ENCODE results near the gene GUCY2D. TPM values are rescaled to one million over a fixed set of nuclear protein-coding genes. Genes with fewer than 3 reads are reported as not detected.

The GUCY2D gene
- total RNA-seq, 4 donors from 2014 or later: 0.14 TPM; not detected in 3

DNA sequence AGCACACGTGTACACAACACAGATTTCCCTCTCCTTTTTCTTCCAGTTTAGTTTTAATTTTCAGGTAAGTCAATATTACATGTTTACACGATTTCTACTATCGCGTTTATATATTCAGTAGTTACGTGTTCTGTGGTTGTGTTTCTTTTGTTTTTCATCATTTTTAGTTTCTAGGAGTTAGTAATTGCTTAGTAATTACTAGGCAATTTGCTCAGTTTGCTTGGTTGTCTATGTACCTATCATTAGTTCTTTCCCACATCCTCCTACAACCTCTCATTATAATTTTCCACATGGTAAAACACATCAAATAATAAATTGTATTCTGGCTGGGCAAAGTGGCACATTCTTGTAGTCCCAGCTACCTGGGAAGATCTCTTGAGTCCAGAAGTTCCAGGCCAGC is 24.6 kb upstream of the GUCY2D start:
- intact Hi-C loops (cut with DNase I; ENCODE audit: low total_unique reads): no loop called here
- H3K4me3 ChIP-seq: no peak overlapping the region
- H3K27me3 ChIP-seq: no peaks in the 10 kb centered on the region
- no peak for DNase-seq
- no peaks in the 10 kb centered on the region for H3K36me3 ChIP-seq
- in situ Hi-C loops (cut with MboI; ENCODE audit: low pct_ligation_motif_present in 1 of 4, low pct_unique_long_range_greater_than_20kb in 1 of 4, low sequenced_read_pairs in 3 of 4): loop anchor here in 2 of 4 donors (25.0 kb wide), 1 partner anchor 116 kb away; the partner anchor contains the start of genes CYB5D1 (in 2 of the 2), NAA38 (in 2 of the 2) and TMEM88 (in 2 of the 2)
- peaks cover 17 to 19% of the 10 kb centered on the region in 2 donors for H3K9me3 ChIP-seq
- WGBS, 2 donors (ENCODE audit: low coverage in 1 of 2): 76 to 92% methylated on average over 5 of the region's 5 CpGs
- TF ChIP-seq POLR2A (IDR thresholded peaks at IDR 0.05): no peak
- TF ChIP-seq EP300 (IDR thresholded peaks at IDR 0.05; ENCODE audit: low read depth): no peak
- TF ChIP-seq, protein P1, sequence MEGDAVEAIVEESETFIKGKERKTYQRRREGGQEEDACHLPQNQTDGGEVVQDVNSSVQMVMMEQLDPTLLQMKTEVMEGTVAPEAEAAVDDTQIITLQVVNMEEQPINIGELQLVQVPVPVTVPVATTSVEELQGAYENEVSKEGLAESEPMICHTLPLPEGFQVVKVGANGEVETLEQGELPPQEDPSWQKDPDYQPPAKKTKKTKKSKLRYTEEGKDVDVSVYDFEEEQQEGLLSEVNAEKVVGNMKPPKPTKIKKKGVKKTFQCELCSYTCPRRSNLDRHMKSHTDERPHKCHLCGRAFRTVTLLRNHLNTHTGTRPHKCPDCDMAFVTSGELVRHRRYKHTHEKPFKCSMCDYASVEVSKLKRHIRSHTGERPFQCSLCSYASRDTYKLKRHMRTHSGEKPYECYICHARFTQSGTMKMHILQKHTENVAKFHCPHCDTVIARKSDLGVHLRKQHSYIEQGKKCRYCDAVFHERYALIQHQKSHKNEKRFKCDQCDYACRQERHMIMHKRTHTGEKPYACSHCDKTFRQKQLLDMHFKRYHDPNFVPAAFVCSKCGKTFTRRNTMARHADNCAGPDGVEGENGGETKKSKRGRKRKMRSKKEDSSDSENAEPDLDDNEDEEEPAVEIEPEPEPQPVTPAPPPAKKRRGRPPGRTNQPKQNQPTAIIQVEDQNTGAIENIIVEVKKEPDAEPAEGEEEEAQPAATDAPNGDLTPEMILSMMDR (IDR thresholded peaks at IDR 0.05): no peak
- no peak for TF ChIP-seq POLR2AphosphoS5 (IDR thresholded peaks at IDR 0.05)
- H3K27ac ChIP-seq: no peak overlapping the region
- peaks cover 0 to 10% (median 4%) of the 10 kb centered on the region in 4 donors for H3K4me1 ChIP-seq

DNA sequence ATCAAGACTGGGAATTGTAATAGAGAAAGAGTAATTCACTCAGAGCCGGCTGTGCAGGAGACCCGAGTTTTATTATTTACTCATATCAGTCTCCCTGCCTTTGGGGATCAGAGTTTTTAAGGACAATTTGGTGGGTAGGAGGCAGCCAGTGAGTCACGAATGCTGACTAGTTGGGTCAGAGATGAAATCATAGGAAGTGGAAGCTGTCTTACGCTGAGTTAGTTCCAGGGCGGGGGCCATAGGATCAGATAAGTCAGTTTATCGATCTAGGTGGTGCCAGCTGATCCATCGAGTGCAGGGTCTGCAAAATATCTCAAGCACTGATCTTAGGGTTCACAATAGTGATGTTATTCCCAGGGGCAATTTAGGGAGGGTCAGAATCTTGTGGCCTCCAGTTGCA is 20.2 kb upstream of the GUCY2D start:
- Histone ChIP-seq H3K4me1 (peaks cover 0 to 3% (median under 1%) of the 10 kb centered on the region in 4 donors), H3K36me3 (no peaks in the 10 kb centered on the region), H3K4me3 (no peak overlapping the region), H3K27me3 (no peaks in the 10 kb centered on the region), H3K27ac (no peak overlapping the region), H3K9me3 (no peaks in the 10 kb centered on the region)
- in situ Hi-C loops (cut with MboI; ENCODE audit: low pct_ligation_motif_present in 1 of 4, low pct_unique_long_range_greater_than_20kb in 1 of 4, low sequenced_read_pairs in 3 of 4): loop anchor here in 3 of 4 donors (10.0 to 25.0 kb wide), 2 partner anchors 57 to 120 kb away; partner anchors contain the start of genes CYB5D1 (in 2 of the 3), NAA38 (in 2 of the 3), TMEM88 (in 2 of the 3) and KCNAB3 (in 1 of the 3)
- TF ChIP-seq, protein P1 (IDR thresholded peaks at IDR 0.05): no peak
- TF ChIP-seq EP300 (IDR thresholded peaks at IDR 0.05; ENCODE audit: low read depth): no peak
- intact Hi-C loops (cut with DNase I; ENCODE audit: low total_unique reads): loop anchor here (5.0 kb wide), 1 partner anchor 110 kb away; no protein-coding TSS in a partner anchor
- no peak for DNase-seq
- WGBS, 2 donors (ENCODE audit: low coverage in 1 of 2): 79 to 93% methylated on average over 3 to 7 of the region's 7 CpGs

DNA sequence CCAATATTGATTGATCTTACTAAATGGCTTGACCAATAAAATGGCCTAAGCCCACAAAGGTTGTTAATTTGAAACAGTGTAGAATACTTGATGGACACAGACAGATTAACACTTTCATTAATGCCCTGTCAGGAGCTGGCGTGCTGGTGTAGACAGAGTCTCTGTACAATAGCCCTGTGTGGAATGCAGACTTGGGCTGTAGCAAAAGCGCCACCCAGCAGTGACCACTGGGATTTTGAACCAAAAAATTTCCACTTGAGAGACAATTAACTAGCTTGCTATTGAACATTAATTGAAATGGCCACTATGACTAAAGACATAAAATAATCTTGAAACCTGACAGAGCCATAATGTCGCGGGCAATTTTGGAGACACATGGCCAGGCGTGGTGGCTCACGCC is 19.7 kb upstream of the GUCY2D start:
- Histone ChIP-seq H3K9me3 (no peaks in the 10 kb centered on the region), H3K36me3 (no peaks in the 10 kb centered on the region), H3K4me3 (no peak overlapping the region), H3K27ac (no peak overlapping the region), H3K27me3 (no peaks in the 10 kb centered on the region), H3K4me1 (no peaks in the 10 kb centered on the region)
- 91 to 100% methylated on average over 1 to 6 of the region's 6 CpGs for WGBS, 2 donors (ENCODE audit: low coverage in 1 of 2)
- intact Hi-C loops (cut with DNase I; ENCODE audit: low total_unique reads) (loop anchor here (5.0 kb wide), 1 partner anchor 110 kb away; no protein-coding TSS in a partner anchor), in situ Hi-C loops (cut with MboI; ENCODE audit: low pct_ligation_motif_present in 1 of 4, low pct_unique_long_range_greater_than_20kb in 1 of 4, low sequenced_read_pairs in 3 of 4) (loop anchor here in 3 of 4 donors (10.0 to 25.0 kb wide), 2 partner anchors 58 to 120 kb away; partner anchors contain the start of genes CYB5D1 (in 2 of the 3), NAA38 (in 2 of the 3), TMEM88 (in 2 of the 3) and KCNAB3 (in 1 of the 3))
- DNase-seq: no peak
- TF ChIP-seq POLR2AphosphoS5 (IDR thresholded peaks at IDR 0.05) (no peak), EP300 (IDR thresholded peaks at IDR 0.05; ENCODE audit: low read depth) (no peak), POLR2A (IDR thresholded peaks at IDR 0.05) (no peak)
- TF ChIP-seq, protein P1 (IDR thresholded peaks at IDR 0.05): no peak

DNA sequence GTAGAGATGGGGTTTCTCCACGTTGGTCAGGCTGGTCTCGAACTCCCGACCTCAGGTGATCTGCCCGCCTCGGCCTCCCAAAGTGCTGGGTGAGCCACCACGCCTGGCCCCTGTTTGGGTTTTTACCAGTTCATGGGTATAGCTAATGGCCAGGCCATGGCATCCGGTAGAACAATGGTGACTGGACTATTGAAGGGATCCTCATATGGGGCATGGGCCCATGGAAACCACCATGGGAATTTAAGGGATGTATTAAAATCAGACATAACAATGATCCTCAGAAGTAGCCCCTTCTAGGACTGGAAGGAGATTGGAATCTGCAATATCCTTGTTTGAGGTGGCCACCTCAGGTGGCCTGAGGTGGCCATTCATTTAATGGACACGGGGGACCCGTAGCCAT is 17.5 kb upstream of the GUCY2D start:
- Histone ChIP-seq H3K9me3 (no peaks in the 10 kb centered on the region), H3K4me1 (peaks cover 0 to 7% (median 3%) of the 10 kb centered on the region in 4 donors), H3K27me3 (no peaks in the 10 kb centered on the region), H3K4me3 (no peak overlapping the region), H3K36me3 (no peaks in the 10 kb centered on the region), H3K27ac (no peak overlapping the region)
- intact Hi-C loops (cut with DNase I; ENCODE audit: low total_unique reads) (loop anchor here (5.0 kb wide), 2 partner anchors 113 to 123 kb away; no protein-coding TSS in a partner anchor), in situ Hi-C loops (cut with MboI; ENCODE audit: low pct_ligation_motif_present in 1 of 4, low pct_unique_long_range_greater_than_20kb in 1 of 4, low sequenced_read_pairs in 3 of 4) (loop anchor here (5.0 to 25.0 kb wide), 3 partner anchors 60 to 123 kb away; partner anchors contain the start of genes CYB5D1 (in 2 of the 4), NAA38 (in 2 of the 4), TMEM88 (in 2 of the 4) and KCNAB3 (in 1 of the 4))
- TF ChIP-seq, protein P1 (IDR thresholded peaks at IDR 0.05): no peak
- no peak for TF ChIP-seq POLR2A (IDR thresholded peaks at IDR 0.05)
- TF ChIP-seq EP300 (IDR thresholded peaks at IDR 0.05; ENCODE audit: low read depth): no peak
- TF ChIP-seq POLR2AphosphoS5 (IDR thresholded peaks at IDR 0.05): no peak
- no peak for DNase-seq
- WGBS, 2 donors (ENCODE audit: low coverage in 1 of 2): 85% methylated on average over 9 of the region's 9 CpGs; no CpG with 5 or more reads in 1 of the 2 donors

Measured in transverse colon (tissue), 4 donors.